Astrocyte of the cerebellum (primary cell): ENCODE measurements around the gene TTC5.
"Not testable (repeated sequence)": the region's sequence is repeated elsewhere in the genome, so short reads cannot be mapped to it uniquely, and the experiment has no call there.

Source experiments
- DNase-seq: peaks from one replicate; pipeline ENCODE4 v3.0.0-alpha.2; 2011; ENCODE audit warnings: low read depth
- H3K4me3 ChIP-seq: 2 replicates; pipeline ENCODE4 v1.5.1; 2011; ENCODE audit warnings: mild to moderate bottlenecking, low read depth, low read length, moderate library complexity
- in situ Hi-C: cut with HindIII; loops from 2 replicates; pipeline ENCODE4 v1.10.0; 2017; ENCODE audit warnings: low sequenced_read_pairs
- TF ChIP-seq, protein P1 (sequence below): IDR thresholded peaks from 2 replicates; pipeline ENCODE4 v1.5.1; 2012; ENCODE audit warnings: low read length, low read depth, moderate library complexity, mild to moderate bottlenecking; ENCODE audit errors: missing control alignments

Gene TTC5

DNA sequence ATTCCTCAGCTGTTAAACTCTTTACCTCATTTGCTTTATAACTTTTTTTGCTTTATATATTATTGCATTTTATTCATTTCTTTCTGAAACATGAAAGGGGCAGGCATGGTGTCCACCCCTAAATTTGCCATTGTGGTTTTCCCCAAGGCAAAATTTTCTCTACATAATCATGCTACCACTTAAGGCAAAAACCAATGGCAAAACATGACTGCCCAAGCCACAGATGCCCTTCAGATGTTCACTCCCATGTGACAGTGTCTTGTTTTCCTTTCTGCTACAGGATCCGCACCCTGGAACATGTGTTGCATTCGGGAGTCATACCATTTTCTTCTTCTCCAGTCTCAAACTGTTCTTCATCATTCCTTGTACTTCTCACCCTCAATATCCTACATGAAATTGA, 28.3 kb downstream of the TTC5 start:
- no peak overlapping the region for H3K4me3 ChIP-seq
- in situ Hi-C loops: no loop called here
- TF ChIP-seq, protein P1, sequence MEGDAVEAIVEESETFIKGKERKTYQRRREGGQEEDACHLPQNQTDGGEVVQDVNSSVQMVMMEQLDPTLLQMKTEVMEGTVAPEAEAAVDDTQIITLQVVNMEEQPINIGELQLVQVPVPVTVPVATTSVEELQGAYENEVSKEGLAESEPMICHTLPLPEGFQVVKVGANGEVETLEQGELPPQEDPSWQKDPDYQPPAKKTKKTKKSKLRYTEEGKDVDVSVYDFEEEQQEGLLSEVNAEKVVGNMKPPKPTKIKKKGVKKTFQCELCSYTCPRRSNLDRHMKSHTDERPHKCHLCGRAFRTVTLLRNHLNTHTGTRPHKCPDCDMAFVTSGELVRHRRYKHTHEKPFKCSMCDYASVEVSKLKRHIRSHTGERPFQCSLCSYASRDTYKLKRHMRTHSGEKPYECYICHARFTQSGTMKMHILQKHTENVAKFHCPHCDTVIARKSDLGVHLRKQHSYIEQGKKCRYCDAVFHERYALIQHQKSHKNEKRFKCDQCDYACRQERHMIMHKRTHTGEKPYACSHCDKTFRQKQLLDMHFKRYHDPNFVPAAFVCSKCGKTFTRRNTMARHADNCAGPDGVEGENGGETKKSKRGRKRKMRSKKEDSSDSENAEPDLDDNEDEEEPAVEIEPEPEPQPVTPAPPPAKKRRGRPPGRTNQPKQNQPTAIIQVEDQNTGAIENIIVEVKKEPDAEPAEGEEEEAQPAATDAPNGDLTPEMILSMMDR: no peak
- no peak for DNase-seq

DNA sequence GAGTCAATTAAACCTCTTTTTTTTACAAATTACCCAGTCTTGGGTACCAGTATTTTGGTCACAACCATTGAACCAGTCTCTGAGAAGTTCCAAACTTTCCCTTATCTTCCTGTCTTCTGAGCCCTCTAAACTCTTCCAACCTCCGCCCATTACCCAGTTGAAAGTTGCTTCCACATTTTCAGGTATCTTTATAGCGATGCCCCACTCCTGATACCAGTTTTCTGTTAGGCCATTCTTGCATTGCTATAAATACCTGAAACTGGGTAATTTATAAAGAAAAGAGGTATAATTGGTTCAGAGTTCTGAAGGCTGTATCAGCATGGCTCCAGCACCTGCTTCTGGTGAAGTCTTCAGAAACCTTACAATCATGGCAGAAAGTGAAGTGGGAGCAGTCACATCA, 31.7 kb downstream of the TTC5 start:
- no peak for DNase-seq
- in situ Hi-C loops: no loop called here
- no peak overlapping the region for H3K4me3 ChIP-seq
- TF ChIP-seq, protein P1: no peak

DNA sequence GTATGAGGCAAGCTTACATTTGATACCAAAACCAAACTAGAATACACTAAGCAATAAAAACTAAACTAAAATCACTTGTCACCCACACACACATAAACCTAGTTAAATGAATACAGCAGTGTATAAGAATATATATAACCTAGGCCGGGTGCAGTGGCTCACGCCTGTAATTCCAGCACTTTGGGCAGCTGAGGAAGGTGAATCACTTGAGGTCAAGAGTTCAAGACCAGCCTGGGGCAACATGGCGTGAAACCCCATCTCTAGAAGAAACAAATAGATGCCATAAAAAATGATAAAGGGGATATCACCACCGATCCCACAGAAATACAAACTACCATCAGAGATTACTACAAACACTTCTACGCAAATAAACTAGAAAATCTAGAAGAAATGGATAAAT, 41.4 kb downstream of the TTC5 start:
- in situ Hi-C loops, DNase-seq, H3K4me3 ChIP-seq: not testable (repeated sequence)

DNA sequence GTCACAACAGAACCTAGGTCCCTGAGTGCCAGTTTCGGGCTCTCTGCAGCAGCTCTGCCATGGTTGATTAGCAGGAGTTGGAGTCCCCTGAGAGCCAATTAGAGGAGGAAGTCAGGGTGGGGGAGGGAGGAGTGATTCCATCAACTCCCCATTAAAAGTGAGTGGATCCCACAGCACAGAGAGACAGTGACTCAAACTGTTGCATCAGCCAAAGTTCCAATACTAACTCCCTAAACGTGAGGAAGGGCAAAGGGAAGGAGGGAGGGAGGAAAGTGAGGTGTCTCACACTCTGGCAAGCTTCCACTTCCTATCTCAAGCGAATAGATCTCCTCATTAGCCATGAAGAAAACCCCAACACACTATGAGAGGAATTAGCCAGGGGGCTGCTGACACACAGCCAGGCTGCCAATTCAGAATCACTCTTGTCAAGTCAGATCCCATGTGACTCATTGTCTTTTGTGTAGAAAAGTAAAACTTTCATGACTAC, 43.1 kb downstream of the TTC5 start:
- TF ChIP-seq, protein P1: no peak
- no peak overlapping the region for H3K4me3 ChIP-seq
- no peak for DNase-seq
- in situ Hi-C loops: no loop called here

DNA sequence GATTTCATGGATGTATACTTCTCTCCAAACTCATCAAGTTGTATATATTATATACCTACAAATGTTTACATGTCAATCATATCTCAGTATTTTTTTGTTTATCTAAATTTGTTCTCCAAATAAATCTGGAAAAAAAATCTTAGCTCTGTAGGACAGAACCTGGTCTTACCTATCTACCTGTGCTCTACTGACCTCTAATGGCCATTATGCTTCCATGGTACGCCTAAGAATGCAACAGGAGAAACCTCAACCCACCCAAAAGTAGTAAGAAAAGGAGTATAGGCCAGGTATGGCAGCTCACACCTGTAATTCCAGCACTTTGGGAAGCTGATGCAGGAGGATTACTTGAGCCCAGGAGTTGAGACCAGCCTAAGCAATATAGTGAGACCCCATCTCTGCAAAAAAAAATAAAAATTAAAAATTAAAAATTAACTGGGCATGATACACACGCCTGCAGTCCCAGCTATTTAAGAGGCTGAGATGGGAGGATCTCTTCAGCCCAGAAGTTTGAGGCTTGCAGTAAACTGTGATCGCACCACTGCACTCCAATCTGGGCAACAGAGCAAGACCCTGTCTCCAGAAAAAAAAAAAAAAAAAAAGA, 58.0 kb downstream of the TTC5 start:
- in situ Hi-C loops: no loop called here
- TF ChIP-seq, protein P1: no peak
- no peak overlapping the region for H3K4me3 ChIP-seq
- DNase-seq: no peak
